ENCODE data around the gene SMAD3.

Gene SMAD3

GRCh38 chr15:67189326-67190051, 124.1 kb downstream of the SMAD3 start:
- no peak overlapping the region for H3K4me3 ChIP-seq (ENCODE audit: low read length)
- TF ChIP-seq ZNF274 (IDR thresholded peaks at IDR 0.05; ENCODE audit: low read depth, low read length), result no peak

- TF ChIP-seq ZNF274 (IDR thresholded peaks at IDR 0.05; ENCODE audit: low read depth, low read length), result no peak
- no peak overlapping the region for H3K4me3 ChIP-seq (ENCODE audit: low read length)
These were observed 124.9 kb downstream of the SMAD3 start for GRCh38 chr15:67190326-67190725.

GRCh38 chr15:67190813-67191212, 125.4 kb downstream of the SMAD3 start:
- TF ChIP-seq ZNF274 (IDR thresholded peaks at IDR 0.05; ENCODE audit: low read depth, low read length), result no peak

GRCh38 chr15:67192185-67192820, 126.9 kb downstream of the SMAD3 start:
- no peak for TF ChIP-seq ZNF274 (IDR thresholded peaks at IDR 0.05; ENCODE audit: low read depth, low read length)
- H3K4me3 ChIP-seq (ENCODE audit: low read length), result no peak overlapping the region

More at GRCh38 chr15:67190813-67191212, 125.4 kb downstream of the SMAD3 start:
- H3K4me3 ChIP-seq (ENCODE audit: low read length), result no peak overlapping the region

- H3K4me3 ChIP-seq (ENCODE audit: low read length), result no peak overlapping the region
- TF ChIP-seq ZNF274 (IDR thresholded peaks at IDR 0.05; ENCODE audit: low read depth, low read length), result no peak
These were observed 128.0 kb downstream of the SMAD3 start for GRCh38 chr15:67193223-67193990.

- no peak for TF ChIP-seq ZNF274 (IDR thresholded peaks at IDR 0.05; ENCODE audit: low read depth, low read length)
- no peak overlapping the region for H3K4me3 ChIP-seq (ENCODE audit: low read length)
These were observed 129.0 kb downstream of the SMAD3 start for GRCh38 chr15:67194171-67195114.

GRCh38 chr15:67195305-67195704, 129.9 kb downstream of the SMAD3 start:
- no peak for TF ChIP-seq ZNF274 (IDR thresholded peaks at IDR 0.05; ENCODE audit: low read depth, low read length)
- no peak overlapping the region for H3K4me3 ChIP-seq (ENCODE audit: low read length)

- H3K4me3 ChIP-seq (ENCODE audit: low read length), result no peak overlapping the region
- no peak for TF ChIP-seq ZNF274 (IDR thresholded peaks at IDR 0.05; ENCODE audit: low read depth, low read length)
These were observed 130.8 kb downstream of the SMAD3 start for GRCh38 chr15:67196222-67196621.

GRCh38 chr15:67196672-67197363, 131.4 kb downstream of the SMAD3 start:
- H3K4me3 ChIP-seq (ENCODE audit: low read length), result no peak overlapping the region
- no peak for TF ChIP-seq ZNF274 (IDR thresholded peaks at IDR 0.05; ENCODE audit: low read depth, low read length)

- TF ChIP-seq ZNF274 (IDR thresholded peaks at IDR 0.05; ENCODE audit: low read depth, low read length), result no peak
- H3K4me3 ChIP-seq (ENCODE audit: low read length), result no peak overlapping the region
These were observed 131.9 kb downstream of the SMAD3 start for GRCh38 chr15:67197364-67197695.

- no peak overlapping the region for H3K4me3 ChIP-seq (ENCODE audit: low read length)
- TF ChIP-seq ZNF274 (IDR thresholded peaks at IDR 0.05; ENCODE audit: low read depth, low read length), result no peak
These were observed 132.9 kb downstream of the SMAD3 start for GRCh38 chr15:67198157-67198754.

- TF ChIP-seq ZNF274 (IDR thresholded peaks at IDR 0.05; ENCODE audit: low read depth, low read length), result no peak
- no peak overlapping the region for H3K4me3 ChIP-seq (ENCODE audit: low read length)
These were observed 134.0 kb downstream of the SMAD3 start for GRCh38 chr15:67199391-67199790.

Measured in GM08714 (cell line).